GM12878 (cell line): Measurements from ENCODE around the gene MAML3. TPM values are rescaled to one million over a fixed set of nuclear protein-coding genes. Genes with fewer than 3 reads are reported as not detected.

Experiments
- ATAC-seq: fragments of 200-7000 bp; cut with Tn5 transposase; 3 replicates; pipeline ENCODE4 v1.9.1; 2020; ENCODE audit warnings: mild to moderate bottlenecking, moderate library complexity
- BruUV-seq: library from RNA; stranded (reverse); fragments of 400-500 nt; replicated peaks from 2 replicates; lab custom pipeline; 2021; lab: Mats Ljungman, UMichigan
- CTCF ChIA-PET: fragments of 300-600 bp; sonication (Branson Sonifier 250); formaldehyde crosslinking; extraction: SDS; loops from one replicate; lab custom pipeline; 2021; ENCODE audit warnings: inconsistent platforms; lab: Yijun Ruan, JAX
- POLR2A ChIA-PET: fragments of 350-600 bp; formaldehyde crosslinking; extraction: SDS; loops from one replicate; lab custom pipeline; 2021; ENCODE audit warnings: inconsistent platforms; lab: Charles Lee
- RAD21 ChIA-PET: fragments of 300-600 bp; sonication (Branson Sonifier 250); formaldehyde crosslinking; loops from one replicate; lab custom pipeline; 2023; ENCODE audit warnings: antibody characterized with exemption; ENCODE audit not compliant: unreplicated experiment; lab: Charles Lee
- SMC1A ChIA-PET: fragments of 300-600 bp; sonication (Branson Sonifier 250); formaldehyde crosslinking; loops from one replicate; lab custom pipeline; 2023; ENCODE audit not compliant: unreplicated experiment, uncharacterized antibody; lab: Charles Lee
- DNase-seq: peaks from one replicate; pipeline ENCODE4 v3.0.0-alpha.2; 2011; ENCODE audit warnings: low read depth, low spot score
- FAIRE-seq: peaks from 3 replicates; lab custom pipeline; 2011; peaks lifted over from hg19 to GRCh38; lab: Jason Lieb, UNC
- H2AFZ ChIP-seq: 2 replicates; pipeline ENCODE4 v1.6.0; 2011; ENCODE audit warnings: low read depth, low read length, control low read depth; ENCODE audit not compliant: control insufficient read depth
- H3K27ac ChIP-seq: 2 replicates; pipeline ENCODE4 v1.5.1; 2011; ENCODE audit warnings: control low read depth; ENCODE audit not compliant: control insufficient read depth, insufficient read depth
- H3K27me3 ChIP-seq, 2 experiments: replicated peaks in 1 of 2; 2 replicates each; pipeline versions ENCODE4 v1.6.0 to v1.6.1; 2011; ENCODE audit warnings: low read length in 1 of 2; ENCODE audit not compliant: control insufficient read depth in 2 of 2, insufficient read depth in 2 of 2
- H3K36me3 ChIP-seq, 2 experiments: 2 replicates each; pipeline ENCODE4 v1.5.1; 2011; ENCODE audit warnings: low read length in 1 of 2; ENCODE audit not compliant: control insufficient read depth in 2 of 2, insufficient read depth in 2 of 2
- H3K4me1 ChIP-seq: 2 replicates; pipeline ENCODE4 v1.6.1; 2011; ENCODE audit warnings: mild to moderate bottlenecking, low read length, moderate library complexity, mixed read lengths; ENCODE audit not compliant: control insufficient read depth, insufficient read depth
- H3K4me2 ChIP-seq: 2 replicates; pipeline ENCODE4 v1.6.0; 2011; ENCODE audit warnings: control low read depth; ENCODE audit not compliant: control insufficient read depth, insufficient read depth
- H3K4me3 ChIP-seq: fragments of 200-600 bp; sonication (generic); 2 replicates; pipeline ENCODE4 v1.5.1; 2016
- H3K79me2 ChIP-seq: 2 replicates; pipeline ENCODE4 v1.6.0; 2011; ENCODE audit warnings: low read length; ENCODE audit not compliant: control insufficient read depth, insufficient read depth
- H3K9ac ChIP-seq: 2 replicates; pipeline ENCODE4 v1.8.0; 2011; ENCODE audit warnings: low read length, control low read depth, mixed read lengths; ENCODE audit not compliant: control insufficient read depth, insufficient read depth
- H3K9me3 ChIP-seq: replicated peaks from 3 replicates; pipeline ENCODE4 v1.5.1; 2011; ENCODE audit warnings: mild to moderate bottlenecking, low read length; ENCODE audit not compliant: control insufficient read depth, insufficient read depth
- H4K20me1 ChIP-seq: 2 replicates; pipeline ENCODE4 v1.6.0; 2011; ENCODE audit not compliant: control insufficient read depth, insufficient read depth
- BMI1 ChIP-seq: fragments of 450-650 bp; IDR thresholded peaks from 2 replicates; pipeline ENCODE4 v1.6.1; 2016; ENCODE audit warnings: mild to moderate bottlenecking, moderate library complexity, borderline replicate concordance
- CHD2 ChIP-seq: IDR thresholded peaks from 2 replicates; pipeline ENCODE4 v1.6.1; 2011; ENCODE audit warnings: low read depth, low read length, improper control_type of control experiment, borderline replicate concordance
- JUNB ChIP-seq: IDR thresholded peaks from 2 replicates; pipeline ENCODE4 v1.6.1; 2016; ENCODE audit warnings: antibody characterized with exemption, mild to moderate bottlenecking
- MYC ChIP-seq: IDR thresholded peaks from 2 replicates; pipeline ENCODE4 v1.6.1; 2011; ENCODE audit warnings: mild to moderate bottlenecking, low read length, moderate library complexity, inconsistent platforms; ENCODE audit not compliant: insufficient read depth, insufficient replicate concordance, insufficient read length, severe bottlenecking
- NR2C2 ChIP-seq: IDR thresholded peaks from 2 replicates; pipeline ENCODE4 v1.6.1; 2011; ENCODE audit warnings: borderline replicate concordance, low read depth; ENCODE audit not compliant: control insufficient read depth, insufficient read length
- POU2F2 ChIP-seq: IDR thresholded peaks from 3 replicates; pipeline ENCODE4 v1.6.1; 2011; ENCODE audit warnings: low read depth, mild to moderate bottlenecking, low read length, borderline replicate concordance
- TCF12 ChIP-seq: IDR thresholded peaks from 2 replicates; pipeline ENCODE4 v1.6.1; 2011; ENCODE audit warnings: low read depth, mild to moderate bottlenecking, low read length
- ZNF217 ChIP-seq: fragments of 450-650 bp; IDR thresholded peaks from 2 replicates; pipeline ENCODE4 v1.6.1; 2017; ENCODE audit warnings: antibody characterized with exemption, mild to moderate bottlenecking
- WGBS: methylation state at CpG from one replicate; pipeline ENCODE4 v1.1.6; 2016; ENCODE audit warnings: low lambda C conversion rate; ENCODE audit not compliant: insufficient replicate concordance, insufficient coverage; ENCODE audit errors: missing lambda C conversion rate; 5-methylcytosine and 5-hydroxymethylcytosine counted together
- in situ Hi-C: fragments of 300-500 bp; cut with MboI; formaldehyde crosslinking; loops from 9 replicates; pipeline ENCODE4 v1.14.3; 2018; ENCODE audit warnings: mixed read lengths
- intact Hi-C: fragments of 100-400 bp; cut with micrococcal nuclease; formaldehyde crosslinking; loops from one replicate; pipeline ENCODE4 v1.14.2; 2022; ENCODE audit not compliant: unreplicated experiment
- polyA plus RNA-seq, 11 experiments: library from polyadenylated mRNA; depleted of rRNA in 4 of 11; unstranded in 6 of 11; stranded (reverse) in 5 of 11; fragments of >200 nt; fragmentation: Nextera tagmentation in 4 of 11; fragmentation: Illumina TruSeq in 1 of 11; extraction: Ambion mirVana in 4 of 11; extraction: Trizol in 1 of 11; gene quantifications; 1 replicate in 1 of 11; 2 replicates in 10 of 11; pipeline versions ENCODE4 v1.2.1 to v1.2.3, GENCODE V29; 2011 to 2016; ENCODE audit warnings: inconsistent platforms in 2 of 11, missing spikeins in 2 of 11, low read depth in 1 of 11
- total RNA-seq, 4 experiments: library from RNA; depleted of rRNA in 3 of 4; stranded (reverse); fragments of >200 nt in 3 of 4; fragmentation: Illumina TruSeq in 1 of 4; extraction: Trizol in 1 of 4; gene quantifications; 2 replicates each; pipeline versions ENCODE4 v1.2.1 to v1.2.3, GENCODE V29; 2013 to 2021
- TF ChIP-seq, protein P1 (sequence below): fragments of 450-650 bp; IDR thresholded peaks from 2 replicates; pipeline ENCODE4 v1.6.1; 2017; ENCODE audit warnings: low read depth, mild to moderate bottlenecking, moderate library complexity
- TF ChIP-seq, protein P2 (sequence below): fragments of 450-650 bp; formaldehyde crosslinking; IDR thresholded peaks from 2 replicates; pipeline ENCODE4 v1.4.0; 2020; ENCODE audit warnings: mild to moderate bottlenecking, moderate library complexity
- TF ChIP-seq, protein P3 (sequence below): fragments of 450-650 bp; IDR thresholded peaks from 2 replicates; pipeline ENCODE4 v1.6.1; 2016; ENCODE audit warnings: mild to moderate bottlenecking

Gene MAML3
- total and polyA plus RNA-seq, 10 of the 15 experiments (the other 5 are each of a cell fraction or from before 2014, with no cell fraction given) = under 0.01 to 0.53 (median 0.06) TPM; not detected in 2

DNA sequence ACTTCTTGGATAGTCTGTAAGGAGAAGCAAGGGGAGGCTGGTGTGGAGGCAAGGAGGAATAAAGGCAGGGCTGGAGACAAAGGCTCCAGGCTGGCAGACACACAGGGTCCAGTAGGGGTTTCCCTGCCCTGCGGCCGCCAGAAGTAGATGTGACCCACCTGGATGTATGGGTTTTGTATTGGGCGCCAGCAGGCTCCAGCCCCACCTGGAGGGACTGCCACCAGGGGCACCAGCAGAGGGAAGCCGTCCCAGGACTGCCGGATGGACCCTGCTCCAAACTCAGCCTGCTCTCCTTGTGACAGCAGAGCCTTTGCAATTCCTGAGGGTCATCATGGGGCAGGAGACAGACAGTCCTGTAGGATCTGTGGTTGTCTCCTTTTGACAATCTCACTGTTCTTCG lies 435.6 kb downstream of the MAML3 start:
- Histone ChIP-seq H3K4me2 (no peak overlapping the region), H3K4me3 (no peak overlapping the region), H3K27ac (no peak overlapping the region), H2AFZ (no peak overlapping the region), H3K36me3 (no peaks in the 10 kb centered on the region; a peak in 1 of 4 replicates), H3K9me3 (no peaks in the 10 kb centered on the region), H3K9ac (no peak overlapping the region), H3K4me1 (no peaks in the 10 kb centered on the region), H3K27me3 (no peaks in the 10 kb centered on the region), H4K20me1 (no peaks in the 10 kb centered on the region), H3K79me2 (no peaks in the 10 kb centered on the region)
- CTCF ChIA-PET = interaction anchor here (0.7 kb wide), 1 partner anchor 529 kb away, joined by 3 read pairs; no protein-coding TSS in a partner anchor
- FAIRE-seq (no peak), DNase-seq (no peak), ATAC-seq (no peak)
- no TSS peak for BruUV-seq
- RAD21 ChIA-PET = no interaction called here
- POLR2A ChIA-PET = no interaction called here
- WGBS = 40% methylated on average over 6 of the region's 6 CpGs
- SMC1A ChIA-PET = no interaction called here
- intact Hi-C loops = no loop called here
- in situ Hi-C loops = no loop called here
- TF ChIP-seq ZNF217 (no peak), MYC (no peak), NR2C2 (no peak), POU2F2 (no peak), CHD2 (no peak), TCF12 (no peak), BMI1 (no peak), JUNB (no peak)
- TF ChIP-seq, protein P1, sequence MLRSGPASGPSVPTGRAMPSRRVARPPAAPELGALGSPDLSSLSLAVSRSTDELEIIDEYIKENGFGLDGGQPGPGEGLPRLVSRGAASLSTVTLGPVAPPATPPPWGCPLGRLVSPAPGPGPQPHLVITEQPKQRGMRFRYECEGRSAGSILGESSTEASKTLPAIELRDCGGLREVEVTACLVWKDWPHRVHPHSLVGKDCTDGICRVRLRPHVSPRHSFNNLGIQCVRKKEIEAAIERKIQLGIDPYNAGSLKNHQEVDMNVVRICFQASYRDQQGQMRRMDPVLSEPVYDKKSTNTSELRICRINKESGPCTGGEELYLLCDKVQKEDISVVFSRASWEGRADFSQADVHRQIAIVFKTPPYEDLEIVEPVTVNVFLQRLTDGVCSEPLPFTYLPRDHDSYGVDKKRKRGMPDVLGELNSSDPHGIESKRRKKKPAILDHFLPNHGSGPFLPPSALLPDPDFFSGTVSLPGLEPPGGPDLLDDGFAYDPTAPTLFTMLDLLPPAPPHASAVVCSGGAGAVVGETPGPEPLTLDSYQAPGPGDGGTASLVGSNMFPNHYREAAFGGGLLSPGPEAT = no peak
- TF ChIP-seq, protein P2, sequence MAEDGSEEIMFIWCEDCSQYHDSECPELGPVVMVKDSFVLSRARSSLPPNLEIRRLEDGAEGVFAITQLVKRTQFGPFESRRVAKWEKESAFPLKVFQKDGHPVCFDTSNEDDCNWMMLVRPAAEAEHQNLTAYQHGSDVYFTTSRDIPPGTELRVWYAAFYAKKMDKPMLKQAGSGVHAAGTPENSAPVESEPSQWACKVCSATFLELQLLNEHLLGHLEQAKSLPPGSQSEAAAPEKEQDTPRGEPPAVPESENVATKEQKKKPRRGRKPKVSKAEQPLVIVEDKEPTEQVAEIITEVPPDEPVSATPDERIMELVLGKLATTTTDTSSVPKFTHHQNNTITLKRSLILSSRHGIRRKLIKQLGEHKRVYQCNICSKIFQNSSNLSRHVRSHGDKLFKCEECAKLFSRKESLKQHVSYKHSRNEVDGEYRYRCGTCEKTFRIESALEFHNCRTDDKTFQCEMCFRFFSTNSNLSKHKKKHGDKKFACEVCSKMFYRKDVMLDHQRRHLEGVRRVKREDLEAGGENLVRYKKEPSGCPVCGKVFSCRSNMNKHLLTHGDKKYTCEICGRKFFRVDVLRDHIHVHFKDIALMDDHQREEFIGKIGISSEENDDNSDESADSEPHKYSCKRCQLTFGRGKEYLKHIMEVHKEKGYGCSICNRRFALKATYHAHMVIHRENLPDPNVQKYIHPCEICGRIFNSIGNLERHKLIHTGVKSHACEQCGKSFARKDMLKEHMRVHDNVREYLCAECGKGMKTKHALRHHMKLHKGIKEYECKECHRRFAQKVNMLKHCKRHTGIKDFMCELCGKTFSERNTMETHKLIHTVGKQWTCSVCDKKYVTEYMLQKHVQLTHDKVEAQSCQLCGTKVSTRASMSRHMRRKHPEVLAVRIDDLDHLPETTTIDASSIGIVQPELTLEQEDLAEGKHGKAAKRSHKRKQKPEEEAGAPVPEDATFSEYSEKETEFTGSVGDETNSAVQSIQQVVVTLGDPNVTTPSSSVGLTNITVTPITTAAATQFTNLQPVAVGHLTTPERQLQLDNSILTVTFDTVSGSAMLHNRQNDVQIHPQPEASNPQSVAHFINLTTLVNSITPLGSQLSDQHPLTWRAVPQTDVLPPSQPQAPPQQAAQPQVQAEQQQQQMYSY (CRISPR knock-in tag) = no peak
- TF ChIP-seq, protein P3, sequence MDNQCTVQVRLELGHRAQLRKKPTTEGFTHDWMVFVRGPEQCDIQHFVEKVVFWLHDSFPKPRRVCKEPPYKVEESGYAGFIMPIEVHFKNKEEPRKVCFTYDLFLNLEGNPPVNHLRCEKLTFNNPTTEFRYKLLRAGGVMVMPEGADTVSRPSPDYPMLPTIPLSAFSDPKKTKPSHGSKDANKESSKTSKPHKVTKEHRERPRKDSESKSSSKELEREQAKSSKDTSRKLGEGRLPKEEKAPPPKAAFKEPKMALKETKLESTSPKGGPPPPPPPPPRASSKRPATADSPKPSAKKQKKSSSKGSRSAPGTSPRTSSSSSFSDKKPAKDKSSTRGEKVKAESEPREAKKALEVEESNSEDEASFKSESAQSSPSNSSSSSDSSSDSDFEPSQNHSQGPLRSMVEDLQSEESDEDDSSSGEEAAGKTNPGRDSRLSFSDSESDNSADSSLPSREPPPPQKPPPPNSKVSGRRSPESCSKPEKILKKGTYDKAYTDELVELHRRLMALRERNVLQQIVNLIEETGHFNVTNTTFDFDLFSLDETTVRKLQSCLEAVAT = no peak
